Kidney (tissue), 14 donors: Measurements from ENCODE around the gene KASH5. TPM values are rescaled to one million over a fixed set of nuclear protein-coding genes. Genes with fewer than 3 reads are reported as not detected.
"Not testable (repeated sequence)": the region's sequence is repeated elsewhere in the genome, so short reads cannot be mapped to it uniquely, and the experiment has no call there.

Experiments used
- DNase-seq, 5 donors: peaks; one replicate each; pipeline ENCODE4 v3.0.0-alpha.2; 2013 to 2020
- FAIRE-seq: peaks from 2 replicates; lab custom pipeline; 2012; peaks lifted over from hg19 to GRCh38; lab: Jason Lieb, UNC
- H3K27ac ChIP-seq, 2 donors: one replicate each; pipeline ENCODE4 v1.7.0; 2013; ENCODE audit warnings: low read depth in 2 of 2, low read length in 2 of 2, inconsistent platforms in 1 of 2
- H3K27me3 ChIP-seq: one replicate; pipeline ENCODE4 v1.7.1; 2013; ENCODE audit warnings: low read length, inconsistent platforms; ENCODE audit not compliant: control insufficient read depth, insufficient read depth
- H3K36me3 ChIP-seq, 3 donors: one replicate each; pipeline versions ENCODE4 v1.7.0 to v1.7.1; 2013; ENCODE audit warnings: low read length in 3 of 3, control low read depth in 1 of 3, inconsistent platforms in 1 of 3; ENCODE audit not compliant: insufficient read depth in 3 of 3, control insufficient read depth in 2 of 3
- H3K4me1 ChIP-seq, 3 donors: one replicate each; pipeline versions ENCODE4 v1.7.0 to v1.7.1; 2013; ENCODE audit warnings: low read length in 3 of 3, inconsistent platforms in 1 of 3, low read depth in 1 of 3; ENCODE audit not compliant: control insufficient read depth in 2 of 3, insufficient read depth in 2 of 3
- H3K4me3 ChIP-seq, 3 donors: one replicate each; pipeline versions ENCODE4 v1.7.0 to v1.8.1; 2013; ENCODE audit warnings: low read length in 3 of 3, control low read depth in 1 of 3, inconsistent platforms in 1 of 3
- H3K9ac ChIP-seq, 3 donors: one replicate each; pipeline versions ENCODE4 v1.7.0 to v1.7.1; 2013; ENCODE audit warnings: low read length in 3 of 3, control low read depth in 1 of 3, inconsistent platforms in 1 of 3
- H3K9me3 ChIP-seq, 3 donors: one replicate each; pipeline versions ENCODE4 v1.7.0 to v1.7.1; 2013; ENCODE audit warnings: low read length in 3 of 3, control low read depth in 1 of 3, inconsistent platforms in 1 of 3; ENCODE audit not compliant: control insufficient read depth in 2 of 3, insufficient read depth in 1 of 3
- CTCF ChIP-seq: IDR thresholded peaks from 3 replicates; pipeline ENCODE4 v1.5.1; 2012; ENCODE audit warnings: mild to moderate bottlenecking, moderate library complexity, borderline replicate concordance; ENCODE audit not compliant: insufficient read depth; ENCODE audit errors: extremely low read depth
- intact Hi-C: fragments of 100-400 bp; cut with DNase I; formaldehyde crosslinking; loops from one replicate; pipeline ENCODE4 v1.11.1; 2022
- polyA plus RNA-seq: library from polyadenylated mRNA; stranded (reverse); fragments of 350-450 nt; fragmentation: Illumina TruSeq; extraction: RNeasy Lipid Tissue Mini Kit (QIAGEN cat#74804); gene quantifications from one replicate; pipeline ENCODE4 v1.2.3, GENCODE V29; 2014; ENCODE audit warnings: low read depth, low replicate concordance; ENCODE audit not compliant: insufficient read depth
- total RNA-seq: library from RNA; stranded (reverse); fragmentation: NEBNext Ultra II Directional; extraction: Animal tissue kit (Norgen Biotek cat#: 25700); gene quantifications from one replicate; pipeline ENCODE4 v1.2.1, GENCODE V29; 2021
- donor health status: control.
- donor health status: control.
- donor health status: control.
- donor health status: control.
- donor health status: control.
- donor health status: DM: yes; HTN: yes; CAD: no.
- donor health status: Normal renal cell carcinoma (clear cell type).

Gene KASH5
- total and polyA plus RNA-seq, 2 donors from 2014 or later, result not detected

DNA sequence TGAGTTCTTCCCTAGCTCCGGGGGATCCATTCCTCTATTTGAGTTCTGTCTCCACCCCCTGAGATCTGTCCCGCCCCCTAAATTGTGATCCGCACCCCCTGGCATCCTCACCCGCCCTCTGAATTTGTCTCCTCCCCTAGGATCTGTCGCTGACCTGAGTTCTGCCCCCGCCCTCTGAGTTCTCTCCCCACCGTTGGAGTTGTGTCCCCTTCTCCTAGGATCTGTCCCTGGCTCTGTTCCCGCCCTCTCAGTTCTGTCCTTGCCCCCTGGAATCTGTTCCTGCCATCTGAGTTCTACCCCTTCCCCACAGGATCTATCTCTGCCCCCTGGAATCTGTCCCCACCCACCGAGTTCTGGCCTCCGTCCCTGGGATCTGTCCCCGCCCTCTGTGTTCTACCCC is 54.3 kb downstream of the KASH5 start:
- intact Hi-C loops, result loop anchor here (10.0 kb wide), 1 partner anchor 48 kb away; no protein-coding TSS in a partner anchor
- Histone ChIP-seq H3K4me3 (no peak overlapping the region), H3K4me1 (peaks cover 0 to 2% (median 0%) of the 10 kb centered on the region in 3 donors), H3K36me3 (peaks cover 0 to 4% (median 0%) of the 10 kb centered on the region in 3 donors), H3K9me3 (no peaks in the 10 kb centered on the region), H3K27me3 (peaks cover 38% of the 10 kb centered on the region), H3K9ac (no peak overlapping the region), H3K27ac (no peak overlapping the region)
- DNase-seq, result no peak
- no peak for TF ChIP-seq CTCF
- FAIRE-seq, result no peak

DNA sequence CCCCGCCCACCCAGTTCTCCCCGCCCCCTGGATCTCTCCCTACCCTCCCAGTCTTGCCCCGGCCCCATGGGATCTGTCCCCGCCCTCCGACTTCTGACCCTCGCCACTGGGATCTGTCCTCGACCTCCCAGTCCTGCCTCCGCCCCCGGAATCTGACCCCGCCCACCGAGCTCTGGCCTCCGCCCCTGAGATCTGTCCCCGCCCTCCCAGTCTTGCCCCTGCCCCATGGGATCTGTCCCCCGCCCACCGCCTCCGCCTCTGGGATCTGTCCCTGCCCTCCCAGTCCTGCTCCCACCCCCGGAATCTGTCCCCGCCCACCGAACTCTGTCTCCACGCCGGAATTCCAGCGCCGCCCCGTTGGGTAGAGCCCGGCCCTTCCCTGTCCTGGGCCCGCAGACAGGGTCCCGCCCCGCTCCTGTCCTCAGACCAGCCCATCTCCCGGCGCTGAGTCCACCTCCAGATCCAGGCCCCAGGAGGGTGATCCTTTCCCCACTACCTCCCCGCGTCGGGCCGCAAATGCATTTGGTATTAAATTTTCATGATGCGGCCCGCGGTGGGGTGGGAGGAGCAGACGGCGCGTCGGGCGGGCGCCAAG is 54.8 kb downstream of the KASH5 start:
- Histone ChIP-seq H3K9ac (peak overlapping the region in 2 of 3 donors; percentile 27 to 37), H3K27ac (peak overlapping the region; percentile 74 to 78), H3K4me3 (peak overlapping the region; percentile 51 to 63 (median 58)), H3K36me3 (peaks cover 0 to 4% (median 0%) of the 10 kb centered on the region in 3 donors), H3K4me1 (peaks cover 0 to 2% (median 0%) of the 10 kb centered on the region in 3 donors), H3K27me3 (peaks cover 33% of the 10 kb centered on the region), H3K9me3 (no peaks in the 10 kb centered on the region)
- peak; percentile 90 to 98 (median 95) for DNase-seq
- intact Hi-C loops, result loop anchor here (10.0 kb wide), 1 partner anchor 48 kb away; no protein-coding TSS in a partner anchor
- TF ChIP-seq CTCF, result no peak
- no peak for FAIRE-seq

- peaks cover 0 to 2% (median 0%) of the 10 kb centered on the region in 3 donors for H3K4me1 ChIP-seq
- H3K27ac ChIP-seq, result peak overlapping the region; percentile 74 to 78
- intact Hi-C loops, result loop anchor here (10.0 kb wide), 1 partner anchor 49 kb away; no protein-coding TSS in a partner anchor
- TF ChIP-seq CTCF, result peak; percentile 91
- H3K27me3 ChIP-seq, result peaks cover 27% of the 10 kb centered on the region
- peak overlapping the region in 2 of 3 donors; percentile 27 to 37 for H3K9ac ChIP-seq
- peak overlapping the region; percentile 51 to 63 (median 58) for H3K4me3 ChIP-seq
- peaks cover 0 to 4% (median 0%) of the 10 kb centered on the region in 3 donors for H3K36me3 ChIP-seq
- peak; percentile 29 for FAIRE-seq
- peak; percentile 95 to 98 (median 97) for DNase-seq
- no peaks in the 10 kb centered on the region for H3K9me3 ChIP-seq
Observed at GRCh38 chr19:49443366-49444099, 55.5 kb downstream of the KASH5 start.

- Histone ChIP-seq H3K27me3 (peaks cover 20% of the 10 kb centered on the region), H3K27ac (peak overlapping the region in 1 of 2 donors; percentile 2)
- H3K9me3 ChIP-seq, H3K4me1 ChIP-seq, FAIRE-seq, H3K9ac ChIP-seq, H3K4me3 ChIP-seq, DNase-seq, H3K36me3 ChIP-seq: not testable (repeated sequence)
- intact Hi-C loops, result loop anchor here (10.0 kb wide), 1 partner anchor 49 kb away; no protein-coding TSS in a partner anchor
Observed at GRCh38 chr19:49444100-49444700, 56.2 kb downstream of the KASH5 start.
